WTC11 (cell line): Measurements from ENCODE around the gene RFC1.

Experiments used
- ZNF512 ChIP-seq: sonication (generic); formaldehyde crosslinking; IDR thresholded peaks from 2 replicates; pipeline ENCODE4 v1.8.1; 2022; ENCODE audit warnings: missing genetic modification reagents, borderline replicate concordance
- TF ChIP-seq, protein P1 (sequence below): fragments of 200-600 bp; IDR thresholded peaks from 2 replicates; pipeline ENCODE4 v1.8.0; 2022; ENCODE audit warnings: antibody characterized with exemption

GRCh38 chr4:39278476-39278875 is 87.7 kb downstream of the RFC1 start:
- TF ChIP-seq, protein P1, sequence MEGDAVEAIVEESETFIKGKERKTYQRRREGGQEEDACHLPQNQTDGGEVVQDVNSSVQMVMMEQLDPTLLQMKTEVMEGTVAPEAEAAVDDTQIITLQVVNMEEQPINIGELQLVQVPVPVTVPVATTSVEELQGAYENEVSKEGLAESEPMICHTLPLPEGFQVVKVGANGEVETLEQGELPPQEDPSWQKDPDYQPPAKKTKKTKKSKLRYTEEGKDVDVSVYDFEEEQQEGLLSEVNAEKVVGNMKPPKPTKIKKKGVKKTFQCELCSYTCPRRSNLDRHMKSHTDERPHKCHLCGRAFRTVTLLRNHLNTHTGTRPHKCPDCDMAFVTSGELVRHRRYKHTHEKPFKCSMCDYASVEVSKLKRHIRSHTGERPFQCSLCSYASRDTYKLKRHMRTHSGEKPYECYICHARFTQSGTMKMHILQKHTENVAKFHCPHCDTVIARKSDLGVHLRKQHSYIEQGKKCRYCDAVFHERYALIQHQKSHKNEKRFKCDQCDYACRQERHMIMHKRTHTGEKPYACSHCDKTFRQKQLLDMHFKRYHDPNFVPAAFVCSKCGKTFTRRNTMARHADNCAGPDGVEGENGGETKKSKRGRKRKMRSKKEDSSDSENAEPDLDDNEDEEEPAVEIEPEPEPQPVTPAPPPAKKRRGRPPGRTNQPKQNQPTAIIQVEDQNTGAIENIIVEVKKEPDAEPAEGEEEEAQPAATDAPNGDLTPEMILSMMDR = no peak
- TF ChIP-seq ZNF512 = no peak
